GM18907 (cell line): Measurements from ENCODE around the gene FNBP1.
A peak's percentile ranks its signal among the peaks of the same experiment; 100 is the strongest.

Experiments used
- ATAC-seq: cut with Tn5 transposase; IDR thresholded peaks from one replicate; pipeline ENCODE4 v1.9.1; 2021; ENCODE audit warnings: mild to moderate bottlenecking, moderate library complexity; ENCODE audit not compliant: unreplicated experiment

The FNBP1 gene

GRCh38 chr9:129929496-129930125 is 113.4 kb downstream of the FNBP1 start:
- no peak for ATAC-seq

- ATAC-seq: no peak
Observed at GRCh38 chr9:129923589-129923988, 119.4 kb downstream of the FNBP1 start.

- no peak for ATAC-seq
Observed at GRCh38 chr9:129921905-129922304, 121.1 kb downstream of the FNBP1 start.

- no peak for ATAC-seq
Observed at GRCh38 chr9:129919841-129920240, 123.1 kb downstream of the FNBP1 start.

- no peak for ATAC-seq
Observed at GRCh38 chr9:129919277-129919676, 123.7 kb downstream of the FNBP1 start.

- no peak for ATAC-seq
Observed at GRCh38 chr9:129918296-129918950, 124.6 kb downstream of the FNBP1 start.

GRCh38 chr9:129916707-129917106 is 126.3 kb downstream of the FNBP1 start:
- ATAC-seq: no peak

GRCh38 chr9:129914051-129914450 is 128.9 kb downstream of the FNBP1 start:
- ATAC-seq: no peak

GRCh38 chr9:129910628-129911567 is 132.1 kb downstream of the FNBP1 start:
- ATAC-seq: no peak

- ATAC-seq: no peak
Observed at GRCh38 chr9:129909851-129910250, 133.1 kb downstream of the FNBP1 start.

- no peak for ATAC-seq
Observed at GRCh38 chr9:129908906-129909305, 134.1 kb downstream of the FNBP1 start.

- ATAC-seq: no peak
Observed at GRCh38 chr9:129907201-129907600, 135.8 kb downstream of the FNBP1 start.

- no peak for ATAC-seq
Observed at GRCh38 chr9:129906298-129906697, 136.7 kb downstream of the FNBP1 start.

- ATAC-seq: no peak
Observed at GRCh38 chr9:129904734-129905133, 138.3 kb downstream of the FNBP1 start.

- no peak for ATAC-seq
Observed at GRCh38 chr9:129902740-129903134, 140.3 kb downstream of the FNBP1 start.

GRCh38 chr9:129901993-129902739 is 140.8 kb downstream of the FNBP1 start:
- no peak for ATAC-seq

GRCh38 chr9:129900263-129901027 is 142.5 kb downstream of the FNBP1 start:
- peak; percentile 77 for ATAC-seq

GRCh38 chr9:129899620-129900019 is 143.4 kb downstream of the FNBP1 start:
- no peak for ATAC-seq

GRCh38 chr9:129898185-129898584 is 144.8 kb downstream of the FNBP1 start:
- ATAC-seq: no peak

GRCh38 chr9:129897263-129897662 is 145.7 kb downstream of the FNBP1 start:
- no peak for ATAC-seq
